ENCODE data around the gene ATP9B.

DNA sequence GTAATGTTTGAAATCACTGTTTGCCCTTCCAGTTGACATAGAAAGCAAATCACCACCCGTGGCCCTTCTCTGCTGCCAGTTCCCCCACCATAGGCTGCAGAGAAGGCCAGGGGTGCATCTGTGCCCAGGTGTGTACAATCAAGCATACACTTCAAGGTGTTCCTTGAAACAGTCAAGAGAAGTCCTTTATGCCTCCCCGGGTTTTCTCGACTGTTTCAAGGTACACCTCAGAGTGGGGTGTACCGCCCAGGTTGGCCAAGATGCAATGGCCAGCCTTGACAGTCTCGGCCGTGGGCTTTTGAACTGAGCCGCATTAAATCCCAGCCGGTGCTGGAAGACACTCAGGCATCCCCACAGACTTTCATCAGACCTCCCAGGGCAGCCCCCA is 21.0 kb upstream of the ATP9B start:
- TF ChIP-seq POLR2A (IDR thresholded peaks at IDR 0.05) = no peak
- TF ChIP-seq, protein P1, sequence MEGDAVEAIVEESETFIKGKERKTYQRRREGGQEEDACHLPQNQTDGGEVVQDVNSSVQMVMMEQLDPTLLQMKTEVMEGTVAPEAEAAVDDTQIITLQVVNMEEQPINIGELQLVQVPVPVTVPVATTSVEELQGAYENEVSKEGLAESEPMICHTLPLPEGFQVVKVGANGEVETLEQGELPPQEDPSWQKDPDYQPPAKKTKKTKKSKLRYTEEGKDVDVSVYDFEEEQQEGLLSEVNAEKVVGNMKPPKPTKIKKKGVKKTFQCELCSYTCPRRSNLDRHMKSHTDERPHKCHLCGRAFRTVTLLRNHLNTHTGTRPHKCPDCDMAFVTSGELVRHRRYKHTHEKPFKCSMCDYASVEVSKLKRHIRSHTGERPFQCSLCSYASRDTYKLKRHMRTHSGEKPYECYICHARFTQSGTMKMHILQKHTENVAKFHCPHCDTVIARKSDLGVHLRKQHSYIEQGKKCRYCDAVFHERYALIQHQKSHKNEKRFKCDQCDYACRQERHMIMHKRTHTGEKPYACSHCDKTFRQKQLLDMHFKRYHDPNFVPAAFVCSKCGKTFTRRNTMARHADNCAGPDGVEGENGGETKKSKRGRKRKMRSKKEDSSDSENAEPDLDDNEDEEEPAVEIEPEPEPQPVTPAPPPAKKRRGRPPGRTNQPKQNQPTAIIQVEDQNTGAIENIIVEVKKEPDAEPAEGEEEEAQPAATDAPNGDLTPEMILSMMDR (IDR thresholded peaks at IDR 0.05) = no peak

Measured in ovary (tissue), 3 donors.